Testis (tissue), 3 donors: Measurements from ENCODE around the gene CGB2. TPM values are rescaled to one million over a fixed set of nuclear protein-coding genes. Genes with fewer than 3 reads are reported as not detected.
"Not testable (repeated sequence)": the region's sequence is repeated elsewhere in the genome, so short reads cannot be mapped to it uniquely, and the experiment has no call there.

Source experiments
- DNase-seq: peaks from one replicate; pipeline ENCODE4 v3.0.0-alpha.2; 2019
- H3K27ac ChIP-seq, 2 donors: fragments of 200-600 bp; sonication (generic); one replicate each; pipeline ENCODE4 v1.5.1; 2019
- H3K27me3 ChIP-seq: fragments of 200-600 bp; sonication (generic); one replicate; pipeline ENCODE4 v1.5.1; 2019
- H3K36me3 ChIP-seq: fragments of 200-600 bp; sonication (generic); one replicate; pipeline ENCODE4 v1.5.1; 2017; ENCODE audit warnings: low read depth; ENCODE audit errors: missing control alignments
- H3K4me1 ChIP-seq: fragments of 200-600 bp; sonication (generic); one replicate; pipeline ENCODE4 v1.5.1; 2019
- H3K4me3 ChIP-seq, 2 donors: fragments of 200-600 bp; sonication (generic); one replicate each; pipeline ENCODE4 v1.5.1; 2017 to 2019
- H3K9me3 ChIP-seq: fragments of 200-600 bp; sonication (generic); one replicate; pipeline ENCODE4 v1.5.1; 2017
- POLR2A ChIP-seq: fragments of 450-650 bp; IDR thresholded peaks from one replicate; pipeline ENCODE4 v1.6.1; 2017; ENCODE audit warnings: antibody characterized with exemption, mild to moderate bottlenecking, moderate library complexity
- WGBS, 2 donors: methylation state at CpG; one replicate each; pipeline ENCODE4 v1.1.5; 2018; 5-methylcytosine and 5-hydroxymethylcytosine counted together
- intact Hi-C: fragments of 100-400 bp; cut with DNase I; formaldehyde crosslinking; loops from one replicate; pipeline ENCODE4 v1.15.1; 2023; ENCODE audit warnings: low total_unique reads
- polyA plus RNA-seq: library from polyadenylated mRNA; stranded (reverse); fragments of 350-450 nt; fragmentation: Illumina TruSeq; extraction: RNeasy Lipid Tissue Mini Kit (QIAGEN cat#74804); gene quantifications from one replicate; pipeline ENCODE4 v1.2.3, GENCODE V29; 2014; ENCODE audit warnings: low read depth, low replicate concordance; ENCODE audit not compliant: insufficient read depth
- total RNA-seq, 2 donors: library from RNA; depleted of rRNA; stranded (reverse); fragments of >200 nt; gene quantifications; one replicate each; pipeline ENCODE4 v1.2.3, GENCODE V29; 2016
- TF ChIP-seq, protein P1 (sequence below), 3 experiments: fragments of 450-650 bp in 2 of 3; fragments of 200-600 bp in 1 of 3; sonication (generic) in 1 of 3; IDR thresholded peaks; one replicate each; pipeline ENCODE4 v1.5.1; 2016 to 2019; ENCODE audit warnings: antibody characterized with exemption in 3 of 3, mild to moderate bottlenecking in 2 of 3, moderate library complexity in 1 of 3

CGB2 gene
- total and polyA plus RNA-seq, 3 donors from 2014 or later = 0.99 to 3.6 (median 2.5) TPM

DNA sequence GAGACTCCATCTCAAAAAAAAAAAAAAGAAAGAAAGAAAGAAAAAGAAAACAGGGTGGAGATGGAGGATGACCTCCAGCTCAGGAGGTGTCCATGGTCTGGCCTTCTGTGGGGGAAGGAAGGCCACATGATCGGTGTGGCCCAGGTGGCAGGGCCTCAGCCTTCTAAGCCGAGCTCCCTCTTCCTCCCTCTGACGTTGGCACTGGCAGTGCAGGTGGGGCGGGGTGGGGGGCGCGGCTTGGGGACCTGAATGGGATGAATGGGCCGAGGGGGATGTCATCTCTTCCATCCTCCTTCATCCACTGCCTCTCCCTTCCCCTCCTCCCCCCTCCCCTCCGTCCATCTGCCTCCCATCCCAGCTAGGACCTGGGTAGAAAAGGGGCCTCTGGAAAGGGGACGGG is 8.0 kb downstream of the CGB2 start:
- H3K36me3 ChIP-seq, H3K27me3 ChIP-seq, H3K9me3 ChIP-seq, H3K27ac ChIP-seq, intact Hi-C loops, H3K4me1 ChIP-seq, H3K4me3 ChIP-seq, DNase-seq: not testable (repeated sequence)
- WGBS, 2 donors = 62 to 82% methylated on average over 8 to 9 of the region's 9 CpGs

DNA sequence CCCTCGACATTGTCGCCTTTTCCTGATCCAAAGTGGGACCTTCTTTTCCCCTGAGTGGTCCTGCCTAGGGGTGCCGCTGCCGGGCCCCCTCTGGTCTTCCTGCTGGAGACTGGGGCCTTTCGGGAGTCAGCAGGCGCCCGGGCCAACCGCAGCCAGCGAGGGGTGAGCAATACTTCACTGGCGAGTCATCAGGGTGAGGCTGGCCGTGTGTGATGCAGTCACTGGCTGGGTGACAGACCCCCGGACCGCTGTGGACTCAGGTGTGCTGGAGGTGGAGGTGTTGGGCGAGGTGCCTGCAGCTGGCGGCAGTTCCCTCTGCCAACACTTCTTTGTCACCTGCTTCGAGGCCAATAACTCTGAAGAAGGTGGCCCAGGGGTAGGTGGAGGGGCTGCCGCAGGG is 10.5 kb downstream of the CGB2 start:
- Histone ChIP-seq H3K9me3 (no peaks in the 10 kb centered on the region), H3K27me3 (no peaks in the 10 kb centered on the region), H3K4me3 (no peak overlapping the region), H3K27ac (no peak overlapping the region), H3K4me1 (no peaks in the 10 kb centered on the region), H3K36me3 (no peaks in the 10 kb centered on the region)
- TF ChIP-seq POLR2A = no peak
- TF ChIP-seq, protein P1, sequence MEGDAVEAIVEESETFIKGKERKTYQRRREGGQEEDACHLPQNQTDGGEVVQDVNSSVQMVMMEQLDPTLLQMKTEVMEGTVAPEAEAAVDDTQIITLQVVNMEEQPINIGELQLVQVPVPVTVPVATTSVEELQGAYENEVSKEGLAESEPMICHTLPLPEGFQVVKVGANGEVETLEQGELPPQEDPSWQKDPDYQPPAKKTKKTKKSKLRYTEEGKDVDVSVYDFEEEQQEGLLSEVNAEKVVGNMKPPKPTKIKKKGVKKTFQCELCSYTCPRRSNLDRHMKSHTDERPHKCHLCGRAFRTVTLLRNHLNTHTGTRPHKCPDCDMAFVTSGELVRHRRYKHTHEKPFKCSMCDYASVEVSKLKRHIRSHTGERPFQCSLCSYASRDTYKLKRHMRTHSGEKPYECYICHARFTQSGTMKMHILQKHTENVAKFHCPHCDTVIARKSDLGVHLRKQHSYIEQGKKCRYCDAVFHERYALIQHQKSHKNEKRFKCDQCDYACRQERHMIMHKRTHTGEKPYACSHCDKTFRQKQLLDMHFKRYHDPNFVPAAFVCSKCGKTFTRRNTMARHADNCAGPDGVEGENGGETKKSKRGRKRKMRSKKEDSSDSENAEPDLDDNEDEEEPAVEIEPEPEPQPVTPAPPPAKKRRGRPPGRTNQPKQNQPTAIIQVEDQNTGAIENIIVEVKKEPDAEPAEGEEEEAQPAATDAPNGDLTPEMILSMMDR (IDR thresholded peaks at IDR 0.05) = no peak
- DNase-seq = no peak
- WGBS, 2 donors = 89% methylated on average over 9 to 17 of the region's 17 CpGs
- intact Hi-C loops = no loop called here

DNA sequence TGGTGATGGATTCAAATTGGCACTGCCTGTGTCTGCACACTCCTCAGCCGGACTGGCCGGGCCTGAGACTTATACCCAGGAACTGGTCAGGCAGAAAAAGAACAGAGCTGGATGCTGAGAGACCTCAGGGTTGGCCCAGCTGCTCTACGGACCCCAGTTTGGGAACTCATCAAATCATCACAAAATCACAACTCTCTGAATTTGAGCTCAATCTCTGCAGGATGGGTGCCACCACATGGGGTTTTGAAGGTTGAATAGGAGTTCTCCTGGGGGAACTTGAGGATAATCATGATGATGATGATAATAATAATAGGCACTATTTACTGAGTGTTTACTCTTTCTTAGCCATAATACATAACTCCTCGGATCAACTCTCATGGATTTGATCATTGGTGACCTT is 11.0 kb downstream of the CGB2 start:
- 84 to 100% methylated on average over 1 to 4 of the region's 4 CpGs for WGBS, 2 donors
- H3K4me1 ChIP-seq, intact Hi-C loops, H3K27me3 ChIP-seq, H3K4me3 ChIP-seq, H3K27ac ChIP-seq, DNase-seq, H3K9me3 ChIP-seq, H3K36me3 ChIP-seq: not testable (repeated sequence)

DNA sequence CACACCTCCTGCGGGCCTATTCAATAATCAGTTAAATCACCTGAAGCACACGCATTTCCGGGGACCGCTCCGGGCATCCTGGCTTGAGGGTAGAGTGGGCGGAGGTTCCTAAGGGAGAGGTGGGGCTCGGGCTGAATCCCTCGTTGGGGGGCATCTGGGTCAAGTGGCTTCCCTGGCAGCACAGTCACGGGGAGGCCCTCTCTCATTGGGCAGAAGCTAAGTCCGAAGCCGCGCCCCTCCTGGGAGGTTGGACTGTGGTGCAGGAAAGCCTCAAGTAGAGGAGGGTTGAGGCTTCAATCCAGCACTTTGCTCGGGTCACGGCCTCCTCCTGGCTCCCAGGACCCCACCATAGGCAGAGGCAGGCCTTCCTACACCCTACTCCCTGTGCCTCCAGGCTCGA is 11.9 kb downstream of the CGB2 start, which contains the start of gene CGB5:
CGB5 (plus strand) TSS at position 301 of the 400 bp plus-strand sequence. CDS start 362 bp downstream, outside the sequence.
- H3K27ac ChIP-seq, H3K27me3 ChIP-seq, intact Hi-C loops, H3K36me3 ChIP-seq, H3K4me1 ChIP-seq, DNase-seq, H3K9me3 ChIP-seq, H3K4me3 ChIP-seq: not testable (repeated sequence)
- 75 to 90% methylated on average over 4 to 15 of the region's 15 CpGs for WGBS, 2 donors

DNA sequence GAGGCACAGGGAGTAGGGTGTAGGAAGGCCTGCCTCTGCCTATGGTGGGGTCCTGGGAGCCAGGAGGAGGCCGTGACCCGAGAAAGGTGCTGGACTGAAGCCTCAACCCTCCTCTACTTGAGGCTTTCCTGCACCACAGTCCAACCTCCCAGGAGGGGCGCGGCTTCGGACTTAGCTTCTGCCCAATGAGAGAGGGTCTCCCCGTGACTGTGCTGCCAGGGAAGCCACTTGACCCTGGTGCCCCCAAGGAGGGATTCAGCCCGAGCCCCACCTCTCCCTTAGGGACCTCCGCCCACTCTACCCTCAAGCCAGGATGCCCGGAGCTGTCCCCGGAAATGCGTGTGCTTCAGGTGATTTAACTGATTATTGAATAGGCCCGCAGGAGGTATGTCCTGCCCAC is 17.3 kb downstream of the CGB2 start, which contains the start of gene CGB8:
CGB8 (minus strand) TSS at position 101 of the 400 bp plus-strand sequence. CDS start 372 bp downstream, outside the sequence.
- DNase-seq = not testable (repeated sequence)
- 80 to 90% methylated on average over 1 to 10 of the region's 12 CpGs for WGBS, 2 donors

DNA sequence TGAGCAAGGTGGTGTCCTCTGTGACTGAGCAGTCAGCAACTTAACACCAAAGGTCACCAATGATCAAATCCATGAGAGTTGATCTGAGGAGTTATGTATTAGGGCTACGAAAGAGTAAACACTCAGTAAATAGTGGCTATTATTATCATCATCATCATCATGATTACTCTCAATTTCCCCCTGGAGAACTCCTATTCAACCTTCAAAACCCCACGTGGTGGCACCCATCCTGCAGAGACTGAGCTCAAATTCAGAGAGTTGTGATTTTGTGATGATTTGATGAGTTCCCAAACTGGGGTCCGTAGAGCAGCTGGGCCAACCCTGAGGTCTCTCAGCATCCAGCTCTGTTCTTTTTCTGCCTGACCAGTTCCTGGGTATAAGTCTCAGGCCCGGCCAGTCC is 18.1 kb downstream of the CGB2 start:
- H3K27ac ChIP-seq, H3K36me3 ChIP-seq, H3K4me1 ChIP-seq, DNase-seq, intact Hi-C loops, H3K9me3 ChIP-seq, H3K27me3 ChIP-seq, H3K4me3 ChIP-seq: not testable (repeated sequence)
- WGBS, 2 donors = 85% methylated on average over 3 of the region's 4 CpGs

More for the DNA sequence above, 17.3 kb downstream of the CGB2 start, which contains the start of gene CGB8:
- H3K27ac ChIP-seq, H3K36me3 ChIP-seq, H3K27me3 ChIP-seq, H3K4me3 ChIP-seq, H3K4me1 ChIP-seq, intact Hi-C loops, H3K9me3 ChIP-seq: not testable (repeated sequence)

DNA sequence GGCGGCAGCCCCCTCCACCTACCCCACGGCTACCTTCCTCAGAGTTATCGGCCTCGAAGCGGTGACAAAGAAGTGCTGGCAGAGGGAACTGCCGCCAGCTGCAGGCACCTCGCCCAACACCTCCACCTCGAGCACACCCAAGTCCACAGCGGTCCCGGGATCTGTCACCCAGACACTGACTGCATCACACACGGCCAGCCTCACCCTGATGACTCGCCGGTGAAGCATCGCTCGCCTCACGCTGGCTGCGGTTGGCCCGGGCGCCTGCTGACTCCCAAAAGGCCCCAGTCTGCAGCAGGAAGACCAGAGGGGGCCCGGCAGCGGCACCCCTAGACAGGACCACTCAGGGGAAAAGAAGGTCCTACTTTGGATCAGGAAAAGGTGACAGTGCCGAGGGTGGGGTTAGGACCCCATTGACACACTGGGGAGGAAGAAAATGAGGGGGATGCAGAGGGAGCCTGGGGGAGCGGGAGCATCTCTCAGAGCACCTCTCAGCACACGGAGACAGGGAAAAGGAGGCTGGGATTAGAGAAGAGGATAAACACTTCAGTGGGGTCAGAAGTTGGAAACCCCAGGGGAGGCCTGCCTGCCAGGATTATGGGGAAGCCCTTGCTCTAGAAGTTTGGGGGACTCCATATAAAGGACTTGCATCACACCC is 18.8 kb downstream of the CGB2 start:
- H3K4me3 ChIP-seq, intact Hi-C loops, H3K9me3 ChIP-seq, H3K36me3 ChIP-seq, H3K27me3 ChIP-seq, H3K27ac ChIP-seq, DNase-seq, H3K4me1 ChIP-seq: not testable (repeated sequence)
- WGBS, 2 donors = 83 to 85% methylated on average over 4 to 24 of the region's 24 CpGs
